Liver (tissue), 9 donors: Measurements from ENCODE around the gene NSG1. TPM values are rescaled to one million over a fixed set of nuclear protein-coding genes. Genes with fewer than 3 reads are reported as not detected.

ENCODE experiments used
- DNase-seq: peaks from one replicate; pipeline ENCODE4 v3.0.0-alpha.2; 2017; ENCODE audit warnings: low spot score
- H3K27ac ChIP-seq, 2 donors: one replicate each; pipeline ENCODE4 v1.7.0; 2013; ENCODE audit warnings: inconsistent platforms in 2 of 2, low read length in 2 of 2, control low read depth in 1 of 2, low read depth in 1 of 2, mild to moderate bottlenecking in 1 of 2
- H3K27me3 ChIP-seq, 4 donors: one replicate each; pipeline versions ENCODE4 v1.6.1 to v1.7.0; 2013; ENCODE audit warnings: low read length in 3 of 4, inconsistent platforms in 1 of 4, mild to moderate bottlenecking in 1 of 4, moderate library complexity in 1 of 4; ENCODE audit not compliant: control insufficient read depth in 4 of 4, insufficient read depth in 4 of 4
- H3K36me3 ChIP-seq, 4 donors: one replicate each; pipeline versions ENCODE4 v1.6.1 to v1.7.0; 2013; ENCODE audit warnings: low read length in 3 of 4, mild to moderate bottlenecking in 3 of 4, low read depth in 1 of 4, moderate library complexity in 1 of 4; ENCODE audit not compliant: control insufficient read depth in 4 of 4, insufficient read depth in 3 of 4
- H3K4me1 ChIP-seq, 4 donors: one replicate each; pipeline versions ENCODE4 v1.6.1 to v1.7.0; 2013; ENCODE audit warnings: low read length in 3 of 4, mild to moderate bottlenecking in 3 of 4, moderate library complexity in 1 of 4; ENCODE audit not compliant: control insufficient read depth in 4 of 4, insufficient read depth in 4 of 4
- H3K4me3 ChIP-seq, 3 donors: one replicate each; pipeline versions ENCODE4 v1.6.1 to v1.7.0; 2013; ENCODE audit warnings: low read length in 3 of 3, control low read depth in 1 of 3, low read depth in 1 of 3, mild to moderate bottlenecking in 1 of 3
- H3K9ac ChIP-seq, 2 donors: one replicate each; pipeline ENCODE4 v1.7.0; 2013; ENCODE audit warnings: low read length in 2 of 2, mild to moderate bottlenecking in 2 of 2, moderate library complexity in 2 of 2, control low read depth in 1 of 2, low read depth in 1 of 2
- H3K9me3 ChIP-seq, 4 donors: one replicate each; pipeline versions ENCODE4 v1.6.1 to v1.7.0; 2013; ENCODE audit warnings: low read length in 3 of 4; ENCODE audit not compliant: control insufficient read depth in 4 of 4
- EGR1 ChIP-seq, 2 donors: IDR thresholded peaks; 2 replicates each; pipeline ENCODE4 v1.6.1; 2016 to 2018; ENCODE audit warnings: antibody characterized with exemption in 2 of 2, low read depth in 2 of 2
- FOXA1 ChIP-seq: IDR thresholded peaks from 2 replicates; pipeline ENCODE4 v1.6.1; 2016; ENCODE audit warnings: antibody characterized with exemption
- FOXA2 ChIP-seq: IDR thresholded peaks from 2 replicates; pipeline ENCODE4 v1.6.1; 2016; ENCODE audit warnings: antibody characterized with exemption
- GABPA ChIP-seq, 2 donors: IDR thresholded peaks in 1 of 2; conservative IDR thresholded peaks in 1 of 2; 2 replicates each; pipeline ENCODE4 v1.6.1; 2016; ENCODE audit warnings: antibody characterized with exemption in 2 of 2, mild to moderate bottlenecking in 1 of 2, moderate library complexity in 1 of 2
- HNF4A ChIP-seq, 2 donors: conservative IDR thresholded peaks; 2 replicates each; pipeline ENCODE4 v1.6.1; 2016; ENCODE audit warnings: antibody characterized with exemption in 2 of 2, mild to moderate bottlenecking in 2 of 2
- HNF4G ChIP-seq: IDR thresholded peaks from 2 replicates; pipeline ENCODE4 v1.6.1; 2016; ENCODE audit warnings: antibody characterized with exemption
- JUND ChIP-seq, 2 donors: IDR thresholded peaks; 2 replicates each; pipeline ENCODE4 v1.6.1; 2016; ENCODE audit warnings: antibody characterized with exemption in 2 of 2
- NR2F2 ChIP-seq: IDR thresholded peaks from 2 replicates; pipeline ENCODE4 v1.6.1; 2016; ENCODE audit warnings: antibody characterized with exemption
- RAD21 ChIP-seq, 2 donors: IDR thresholded peaks; 2 replicates each; pipeline ENCODE4 v1.6.1; 2016; ENCODE audit warnings: antibody characterized with exemption in 2 of 2, mild to moderate bottlenecking in 2 of 2
- RXRA ChIP-seq, 2 donors: IDR thresholded peaks; 2 replicates each; pipeline ENCODE4 v1.6.1; 2017 to 2018; ENCODE audit warnings: antibody characterized with exemption in 2 of 2, mild to moderate bottlenecking in 1 of 2
- SP1 ChIP-seq: IDR thresholded peaks from 2 replicates; pipeline ENCODE4 v1.6.1; 2018; ENCODE audit warnings: antibody characterized with exemption, mild to moderate bottlenecking
- TAF1 ChIP-seq: conservative IDR thresholded peaks from 2 replicates; pipeline ENCODE4 v1.6.1; 2016; ENCODE audit warnings: antibody characterized with exemption, mild to moderate bottlenecking
- YY1 ChIP-seq: IDR thresholded peaks from 2 replicates; pipeline ENCODE4 v1.6.1; 2016; ENCODE audit warnings: antibody characterized with exemption, mild to moderate bottlenecking
- WGBS: extraction: QIAGEN DNeasy Blood & Tissue Kit; methylation state at CpG from one replicate; pipeline ENCODE4 v1.1.7; 2013; 5-methylcytosine and 5-hydroxymethylcytosine counted together
- polyA plus RNA-seq, 2 donors: library from polyadenylated mRNA; stranded (reverse) in 1 of 2; unstranded in 1 of 2; fragments of 200-250 nt in 1 of 2; fragments of >200 nt in 1 of 2; fragmentation: Nextera tagmentation in 1 of 2; extraction: Ambion mirVana in 1 of 2; gene quantifications; one replicate each; pipeline versions ENCODE4 v1.2.1 to v1.2.3, GENCODE V29; 2013 to 2015
- total RNA-seq, 2 donors: library from RNA; depleted of rRNA; stranded (reverse); fragments of >200 nt; gene quantifications; one replicate each; pipeline ENCODE4 v1.2.3, GENCODE V29; 2014
- TF ChIP-seq, protein P1 (sequence below): IDR thresholded peaks from 2 replicates; pipeline ENCODE4 v1.6.1; 2016; ENCODE audit warnings: antibody characterized with exemption, mild to moderate bottlenecking
- TF ChIP-seq, protein P2 (sequence below): IDR thresholded peaks from 2 replicates; pipeline ENCODE4 v1.6.1; 2016; ENCODE audit warnings: antibody characterized with exemption
- TF ChIP-seq, protein P3 (sequence below): fragments of 150-350 bp; IDR thresholded peaks from 2 replicates; pipeline ENCODE4 v1.5.1; 2017; ENCODE audit warnings: improper control_type of control experiment, low read depth, low read length; ENCODE audit not compliant: missing input control
- TF ChIP-seq, protein P4 (sequence below): IDR thresholded peaks from 2 replicates; pipeline ENCODE4 v1.6.1; 2016; ENCODE audit warnings: antibody characterized with exemption
- TF ChIP-seq, protein P5 (sequence below): IDR thresholded peaks from 2 replicates; pipeline ENCODE4 v1.6.1; 2016; ENCODE audit warnings: antibody characterized with exemption
- donor health status: healthy.
- donor health status: healthy.
- donor health status: healthy.
- donor health status: healthy.
- donor health status: healthy.

NSG1 gene
- total and polyA plus RNA-seq, 4 donors = under 0.01 to 0.33 (median 0.13) TPM

DNA sequence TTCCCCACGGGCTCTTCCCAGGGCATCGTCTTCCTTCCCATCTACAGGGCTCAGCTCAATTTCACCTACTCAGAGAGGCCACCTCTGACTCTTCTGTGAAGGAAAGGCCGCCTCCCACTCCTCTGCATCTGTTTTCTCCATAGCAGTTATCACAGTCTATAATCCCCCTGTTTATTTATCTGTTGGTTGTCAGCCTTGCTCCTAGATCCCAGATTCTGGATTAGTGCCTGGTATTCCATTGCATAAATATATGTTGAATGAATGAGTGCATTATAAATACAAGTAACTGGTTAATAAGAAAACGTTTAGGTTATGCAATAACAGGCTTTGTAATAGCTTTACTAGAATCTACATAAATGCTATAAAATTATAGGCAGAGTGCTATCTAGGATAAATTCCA, 52.9 kb downstream of the NSG1 start:
- no peaks in the 10 kb centered on the region for H3K27me3 ChIP-seq
- 84% methylated on average over 4 of the region's 4 CpGs for WGBS
- H3K9me3 ChIP-seq = no peaks in the 10 kb centered on the region
- no peak overlapping the region for H3K9ac ChIP-seq
- no peak for DNase-seq
- H3K4me1 ChIP-seq = no peaks in the 10 kb centered on the region
- H3K36me3 ChIP-seq = peaks cover 4 to 33% (median 20%) of the 10 kb centered on the region in 4 donors
- TF ChIP-seq FOXA1 (no peak), FOXA2 (no peak), RXRA (IDR thresholded peaks at IDR 0.05) (no peak), RAD21 (IDR thresholded peaks at IDR 0.05) (no peak), HNF4A (conservative IDR thresholded peaks at IDR 0.05) (no peak), EGR1 (IDR thresholded peaks at IDR 0.05; ENCODE audit: low read depth in 2 of 2) (no peak), YY1 (no peak), HNF4G (no peak), GABPA (IDR thresholded peaks at IDR 0.05 in 1 of 2, conservative IDR thresholded peaks at IDR 0.05 in 1 of 2) (no peak), JUND (IDR thresholded peaks at IDR 0.05) (no peak), SP1 (no peak), NR2F2 (no peak), TAF1 (no peak)
- TF ChIP-seq, protein P1, sequence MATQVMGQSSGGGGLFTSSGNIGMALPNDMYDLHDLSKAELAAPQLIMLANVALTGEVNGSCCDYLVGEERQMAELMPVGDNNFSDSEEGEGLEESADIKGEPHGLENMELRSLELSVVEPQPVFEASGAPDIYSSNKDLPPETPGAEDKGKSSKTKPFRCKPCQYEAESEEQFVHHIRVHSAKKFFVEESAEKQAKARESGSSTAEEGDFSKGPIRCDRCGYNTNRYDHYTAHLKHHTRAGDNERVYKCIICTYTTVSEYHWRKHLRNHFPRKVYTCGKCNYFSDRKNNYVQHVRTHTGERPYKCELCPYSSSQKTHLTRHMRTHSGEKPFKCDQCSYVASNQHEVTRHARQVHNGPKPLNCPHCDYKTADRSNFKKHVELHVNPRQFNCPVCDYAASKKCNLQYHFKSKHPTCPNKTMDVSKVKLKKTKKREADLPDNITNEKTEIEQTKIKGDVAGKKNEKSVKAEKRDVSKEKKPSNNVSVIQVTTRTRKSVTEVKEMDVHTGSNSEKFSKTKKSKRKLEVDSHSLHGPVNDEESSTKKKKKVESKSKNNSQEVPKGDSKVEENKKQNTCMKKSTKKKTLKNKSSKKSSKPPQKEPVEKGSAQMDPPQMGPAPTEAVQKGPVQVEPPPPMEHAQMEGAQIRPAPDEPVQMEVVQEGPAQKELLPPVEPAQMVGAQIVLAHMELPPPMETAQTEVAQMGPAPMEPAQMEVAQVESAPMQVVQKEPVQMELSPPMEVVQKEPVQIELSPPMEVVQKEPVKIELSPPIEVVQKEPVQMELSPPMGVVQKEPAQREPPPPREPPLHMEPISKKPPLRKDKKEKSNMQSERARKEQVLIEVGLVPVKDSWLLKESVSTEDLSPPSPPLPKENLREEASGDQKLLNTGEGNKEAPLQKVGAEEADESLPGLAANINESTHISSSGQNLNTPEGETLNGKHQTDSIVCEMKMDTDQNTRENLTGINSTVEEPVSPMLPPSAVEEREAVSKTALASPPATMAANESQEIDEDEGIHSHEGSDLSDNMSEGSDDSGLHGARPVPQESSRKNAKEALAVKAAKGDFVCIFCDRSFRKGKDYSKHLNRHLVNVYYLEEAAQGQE = no peak
- TF ChIP-seq, protein P2, sequence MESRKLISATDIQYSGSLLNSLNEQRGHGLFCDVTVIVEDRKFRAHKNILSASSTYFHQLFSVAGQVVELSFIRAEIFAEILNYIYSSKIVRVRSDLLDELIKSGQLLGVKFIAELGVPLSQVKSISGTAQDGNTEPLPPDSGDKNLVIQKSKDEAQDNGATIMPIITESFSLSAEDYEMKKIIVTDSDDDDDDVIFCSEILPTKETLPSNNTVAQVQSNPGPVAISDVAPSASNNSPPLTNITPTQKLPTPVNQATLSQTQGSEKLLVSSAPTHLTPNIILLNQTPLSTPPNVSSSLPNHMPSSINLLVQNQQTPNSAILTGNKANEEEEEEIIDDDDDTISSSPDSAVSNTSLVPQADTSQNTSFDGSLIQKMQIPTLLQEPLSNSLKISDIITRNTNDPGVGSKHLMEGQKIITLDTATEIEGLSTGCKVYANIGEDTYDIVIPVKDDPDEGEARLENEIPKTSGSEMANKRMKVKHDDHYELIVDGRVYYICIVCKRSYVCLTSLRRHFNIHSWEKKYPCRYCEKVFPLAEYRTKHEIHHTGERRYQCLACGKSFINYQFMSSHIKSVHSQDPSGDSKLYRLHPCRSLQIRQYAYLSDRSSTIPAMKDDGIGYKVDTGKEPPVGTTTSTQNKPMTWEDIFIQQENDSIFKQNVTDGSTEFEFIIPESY = no peak
- TF ChIP-seq, protein P3, sequence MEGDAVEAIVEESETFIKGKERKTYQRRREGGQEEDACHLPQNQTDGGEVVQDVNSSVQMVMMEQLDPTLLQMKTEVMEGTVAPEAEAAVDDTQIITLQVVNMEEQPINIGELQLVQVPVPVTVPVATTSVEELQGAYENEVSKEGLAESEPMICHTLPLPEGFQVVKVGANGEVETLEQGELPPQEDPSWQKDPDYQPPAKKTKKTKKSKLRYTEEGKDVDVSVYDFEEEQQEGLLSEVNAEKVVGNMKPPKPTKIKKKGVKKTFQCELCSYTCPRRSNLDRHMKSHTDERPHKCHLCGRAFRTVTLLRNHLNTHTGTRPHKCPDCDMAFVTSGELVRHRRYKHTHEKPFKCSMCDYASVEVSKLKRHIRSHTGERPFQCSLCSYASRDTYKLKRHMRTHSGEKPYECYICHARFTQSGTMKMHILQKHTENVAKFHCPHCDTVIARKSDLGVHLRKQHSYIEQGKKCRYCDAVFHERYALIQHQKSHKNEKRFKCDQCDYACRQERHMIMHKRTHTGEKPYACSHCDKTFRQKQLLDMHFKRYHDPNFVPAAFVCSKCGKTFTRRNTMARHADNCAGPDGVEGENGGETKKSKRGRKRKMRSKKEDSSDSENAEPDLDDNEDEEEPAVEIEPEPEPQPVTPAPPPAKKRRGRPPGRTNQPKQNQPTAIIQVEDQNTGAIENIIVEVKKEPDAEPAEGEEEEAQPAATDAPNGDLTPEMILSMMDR = no peak
- TF ChIP-seq, protein P4, sequence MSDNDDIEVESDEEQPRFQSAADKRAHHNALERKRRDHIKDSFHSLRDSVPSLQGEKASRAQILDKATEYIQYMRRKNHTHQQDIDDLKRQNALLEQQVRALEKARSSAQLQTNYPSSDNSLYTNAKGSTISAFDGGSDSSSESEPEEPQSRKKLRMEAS = no peak
- TF ChIP-seq, protein P5, sequence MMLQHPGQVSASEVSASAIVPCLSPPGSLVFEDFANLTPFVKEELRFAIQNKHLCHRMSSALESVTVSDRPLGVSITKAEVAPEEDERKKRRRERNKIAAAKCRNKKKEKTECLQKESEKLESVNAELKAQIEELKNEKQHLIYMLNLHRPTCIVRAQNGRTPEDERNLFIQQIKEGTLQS = no peak
- no peak overlapping the region for H3K4me3 ChIP-seq
- H3K27ac ChIP-seq = no peak overlapping the region
